Activated naive CD4-positive, alpha-beta T cell (primary cell): ENCODE data around the gene QSOX2.

Experiments used
- DNase-seq, 4 experiments: peaks; one replicate each; lab custom pipeline; 2025; lab: John Stamatoyannopoulos, UW

Gene QSOX2

GRCh38 chr9:136172412-136173079 lies 73.1 kb downstream of the QSOX2 start:
- DNase-seq: no peak

- DNase-seq: no peak
Observed at GRCh38 chr9:136171801-136172411, 73.7 kb downstream of the QSOX2 start.

GRCh38 chr9:136171009-136171800 lies 74.4 kb downstream of the QSOX2 start:
- no peak for DNase-seq

GRCh38 chr9:136170006-136170901 lies 75.4 kb downstream of the QSOX2 start:
- DNase-seq: peak in 3 of 4 experiments; percentile 15 to 47 (median 25)

- no peak for DNase-seq
Observed at GRCh38 chr9:136169495-136169894, 76.1 kb downstream of the QSOX2 start.

GRCh38 chr9:136163248-136163850 lies 82.3 kb downstream of the QSOX2 start:
- DNase-seq: no peak

GRCh38 chr9:136160995-136161610 lies 84.5 kb downstream of the QSOX2 start:
- no peak for DNase-seq

- DNase-seq: no peak
Observed at GRCh38 chr9:136160381-136160841, 85.2 kb downstream of the QSOX2 start.

- no peak for DNase-seq
Observed at GRCh38 chr9:136159851-136160250, 85.8 kb downstream of the QSOX2 start.

- DNase-seq: no peak
Observed at GRCh38 chr9:136157477-136158265, 87.9 kb downstream of the QSOX2 start.
